H54 (cell line): ENCODE data around the gene DEUP1.
"Not testable (repeated sequence)": the region's sequence is repeated elsewhere in the genome, so short reads cannot be mapped to it uniquely, and the experiment has no call there.

Source experiments
- DNase-seq: peaks from one replicate; pipeline ENCODE4 v3.0.0; 2011; ENCODE audit warnings: low spot score, mixed read lengths; ENCODE audit not compliant: insufficient read length
- FAIRE-seq: peaks from 3 replicates; lab custom pipeline; 2011; peaks lifted over from hg19 to GRCh38; lab: Jason Lieb, UNC
- POLR2A ChIP-seq: IDR thresholded peaks from 2 replicates; pipeline ENCODE4 v1.6.1; 2011; ENCODE audit warnings: low read depth, mild to moderate bottlenecking, low read length

DEUP1 gene

GRCh38 chr11:93396316-93396715 is 65.8 kb downstream of the DEUP1 start:
- DNase-seq (no peak), FAIRE-seq (no peak)
- no peak for TF ChIP-seq POLR2A

GRCh38 chr11:93403930-93404329 is 73.4 kb downstream of the DEUP1 start:
- FAIRE-seq = no peak
- no peak for DNase-seq
- no peak for TF ChIP-seq POLR2A

- FAIRE-seq = no peak
- no peak for DNase-seq
- no peak for TF ChIP-seq POLR2A
Measured at GRCh38 chr11:93407777-93408401, 77.3 kb downstream of the DEUP1 start.

GRCh38 chr11:93410441-93410840 is 79.9 kb downstream of the DEUP1 start:
- FAIRE-seq = no peak

DNA sequence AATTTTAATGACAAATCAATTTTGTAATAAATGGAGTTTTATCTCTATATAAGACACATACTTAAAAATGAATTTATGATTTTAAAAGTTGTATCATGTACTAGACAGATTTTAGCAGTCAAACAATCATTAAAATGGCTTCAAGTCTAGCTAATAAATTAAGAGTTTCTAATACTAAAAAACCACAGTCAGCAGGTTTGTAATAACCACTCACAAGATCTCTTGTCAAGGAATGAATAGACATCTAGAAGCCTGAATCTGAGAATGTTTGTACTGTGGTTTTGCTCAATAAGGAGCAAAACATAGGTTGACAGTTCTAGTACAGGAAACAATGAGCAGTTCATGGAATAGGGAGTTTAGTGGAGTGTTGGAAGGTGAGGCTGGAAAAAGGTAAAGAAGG is 81.2 kb downstream of the DEUP1 start:
- FAIRE-seq (no peak), DNase-seq (no peak)
- TF ChIP-seq POLR2A = no peak

More at GRCh38 chr11:93410441-93410840, 79.9 kb downstream of the DEUP1 start:
- TF ChIP-seq POLR2A = no peak
- no peak for DNase-seq

DNA sequence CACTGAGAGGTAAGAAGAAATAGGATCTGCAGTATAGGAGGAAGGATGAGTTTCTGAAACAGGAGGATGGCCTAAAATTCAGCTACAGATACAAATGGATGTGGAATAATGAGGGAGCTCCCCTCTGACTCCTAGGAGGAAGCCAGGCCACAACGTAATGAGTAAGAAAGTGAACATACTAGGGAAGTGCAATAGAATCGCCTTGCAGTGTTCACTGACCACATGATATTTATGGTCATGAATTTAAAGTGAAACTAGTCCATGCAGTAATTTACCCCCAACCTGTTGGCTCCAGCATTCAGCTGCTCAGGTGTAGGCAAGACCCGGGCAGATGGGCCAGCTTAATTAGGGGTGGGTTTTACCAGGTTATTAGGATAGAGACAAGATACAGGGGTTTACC is 101.7 kb downstream of the DEUP1 start:
- FAIRE-seq = no peak
- no peak for TF ChIP-seq POLR2A

DNA sequence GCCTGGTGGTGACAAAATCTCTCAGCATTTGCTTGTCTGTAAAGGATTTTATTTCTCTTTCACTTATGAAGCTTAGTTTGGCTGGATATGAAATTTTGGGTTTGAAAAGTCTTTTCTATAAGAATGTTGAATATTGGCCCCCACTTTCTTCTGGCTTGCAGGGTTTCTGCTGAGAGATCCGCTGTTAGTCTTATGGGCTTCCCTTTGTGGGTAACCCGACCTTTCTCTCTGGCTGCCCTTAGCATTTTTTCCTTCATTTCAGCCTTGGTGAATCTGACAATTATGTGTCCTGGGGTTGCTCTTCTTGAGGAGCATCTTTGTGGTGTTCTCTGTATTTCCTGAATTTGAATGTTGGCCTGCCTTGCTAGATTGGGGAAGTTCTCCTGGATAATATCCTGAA is 112.7 kb downstream of the DEUP1 start:
- not testable (repeated sequence) for FAIRE-seq, DNase-seq

More for the DNA sequence above, 101.7 kb downstream of the DEUP1 start:
- no peak for DNase-seq

DNA sequence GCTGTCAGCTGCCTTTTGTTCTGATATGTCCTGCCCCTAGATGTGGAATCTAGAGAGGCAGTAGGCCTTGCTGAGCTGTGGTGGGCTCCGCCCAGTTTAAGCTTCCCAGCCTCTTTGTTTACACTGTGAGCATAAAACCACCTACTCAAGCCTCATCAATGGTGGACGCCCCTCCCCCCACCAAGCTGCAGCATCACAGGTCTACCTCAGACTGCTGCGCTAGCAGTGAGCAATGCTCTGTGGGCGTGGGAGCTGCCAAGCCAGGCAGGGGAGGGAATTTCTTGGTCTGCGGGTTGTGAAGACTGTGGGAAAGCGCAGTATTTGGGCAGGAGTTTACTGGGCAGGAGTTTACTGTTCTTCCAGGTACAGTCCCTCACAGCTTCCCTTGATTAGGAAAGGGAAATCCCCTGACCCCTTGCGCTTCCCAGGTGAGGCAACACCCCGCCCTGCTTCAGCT is 114.1 kb downstream of the DEUP1 start:
- DNase-seq (no peak), FAIRE-seq (no peak)
- TF ChIP-seq POLR2A = no peak

- no peak for TF ChIP-seq POLR2A
- no peak for DNase-seq
- FAIRE-seq = no peak
Measured at GRCh38 chr11:93458286-93458685, 127.7 kb downstream of the DEUP1 start.

DNA sequence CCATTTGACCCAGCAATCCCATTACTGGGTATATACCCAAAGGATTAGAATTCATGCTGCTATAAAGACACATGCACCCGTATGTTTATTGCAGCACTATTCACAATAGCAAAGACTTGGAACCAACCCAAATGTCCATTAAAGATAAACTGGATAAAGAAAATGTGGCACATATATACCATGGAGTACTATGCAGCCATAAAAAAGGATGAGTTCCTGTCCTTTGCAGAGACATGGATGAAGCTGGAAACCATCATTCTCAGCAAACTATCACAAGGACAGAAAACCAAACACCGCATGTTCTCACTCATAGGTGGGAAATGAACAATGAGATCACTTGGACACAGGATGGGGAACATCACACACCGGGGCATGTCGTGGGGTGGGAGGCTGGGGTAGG is 133.1 kb downstream of the DEUP1 start:
- FAIRE-seq, DNase-seq: not testable (repeated sequence)

DNA sequence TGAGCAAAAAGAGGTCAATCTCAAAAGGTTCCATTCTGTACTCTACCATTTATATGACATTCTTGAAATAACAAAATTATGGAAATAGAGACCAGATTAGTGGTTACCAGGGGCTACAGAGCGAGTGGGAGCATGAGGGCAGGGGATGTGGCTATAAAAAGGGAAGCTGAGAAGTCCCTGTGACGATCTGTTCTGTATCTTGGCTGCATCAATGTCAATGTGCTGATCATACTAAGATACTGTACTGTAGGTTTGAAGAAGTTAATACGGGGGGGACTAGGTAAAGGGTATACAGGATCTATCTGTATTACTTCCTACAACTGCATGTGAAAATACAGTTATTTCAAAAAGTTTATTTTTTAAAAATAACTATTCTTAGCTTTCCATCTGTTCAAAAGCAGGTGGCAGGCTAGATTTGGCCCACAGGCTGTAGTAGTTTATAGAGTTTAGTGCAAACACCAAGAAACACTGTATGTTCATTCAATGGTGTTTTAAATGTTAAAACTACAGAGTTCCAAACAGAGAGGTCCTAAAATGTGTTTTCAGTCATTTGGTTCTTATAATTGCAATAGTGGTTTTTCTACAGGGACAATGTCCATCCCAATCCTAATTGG is 134.5 kb downstream of the DEUP1 start:
- DNase-seq = no peak
- TF ChIP-seq POLR2A = no peak
- FAIRE-seq = no peak

DNA sequence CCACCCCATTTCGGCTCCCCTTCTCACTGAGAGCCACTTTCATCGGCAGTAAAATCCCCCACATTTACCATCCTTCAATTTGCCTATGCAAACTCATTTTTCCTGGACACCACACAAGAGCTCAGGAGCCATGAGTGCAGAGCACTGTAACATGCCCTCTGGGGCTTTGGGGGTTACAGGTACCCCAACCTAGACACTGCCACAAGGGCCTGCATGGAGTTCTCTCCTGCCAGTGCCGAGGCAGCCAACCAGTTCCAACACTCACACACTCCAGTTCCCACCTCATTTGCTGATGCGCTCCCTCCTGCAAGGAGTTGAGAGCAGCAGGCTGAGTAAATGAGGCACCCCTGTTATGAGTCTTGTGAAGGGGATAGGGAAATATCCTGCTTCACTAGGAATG is 136.5 kb downstream of the DEUP1 start:
- DNase-seq (no peak), FAIRE-seq (no peak)
- TF ChIP-seq POLR2A = no peak

DNA sequence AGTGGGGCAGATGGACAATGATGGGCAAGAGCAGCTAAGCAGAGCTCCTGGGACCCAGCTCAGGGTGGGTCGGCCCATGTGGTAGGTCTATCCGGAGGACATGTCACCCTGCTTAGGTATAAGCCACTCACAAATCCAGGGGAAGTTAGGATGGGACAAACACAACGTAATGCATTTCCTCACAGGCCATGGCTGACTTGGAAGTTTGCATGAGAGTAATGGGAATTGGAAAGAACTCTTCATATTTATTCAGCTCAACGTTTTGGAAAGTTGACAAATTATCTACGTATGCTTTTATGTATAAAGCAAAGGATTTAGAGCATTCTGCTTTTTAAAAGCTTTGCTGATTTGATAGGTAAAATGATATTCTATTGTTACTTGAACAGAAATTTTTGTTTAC is 137.7 kb downstream of the DEUP1 start:
- FAIRE-seq = no peak
- DNase-seq = no peak

DNA sequence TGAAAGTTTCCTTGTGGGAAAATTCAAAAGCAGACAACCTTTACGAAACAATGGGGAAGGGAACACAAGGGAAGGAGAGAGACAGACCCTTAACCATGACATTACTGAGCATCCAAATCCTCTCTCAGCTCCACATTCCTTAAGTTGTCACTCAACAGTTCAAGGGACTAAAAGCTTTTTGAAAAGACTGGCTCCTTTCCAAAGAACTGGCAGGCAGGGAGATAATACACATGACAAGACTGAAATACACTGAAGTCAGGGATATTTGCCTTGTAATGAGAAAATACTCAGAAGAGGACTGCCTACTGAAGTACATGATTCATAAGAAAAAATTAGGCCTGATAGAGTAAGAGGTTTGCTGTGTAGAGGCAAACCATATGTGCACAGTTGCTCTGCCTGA is 143.6 kb downstream of the DEUP1 start:
- DNase-seq = no peak
- no peak for FAIRE-seq
- TF ChIP-seq POLR2A = no peak

More for the DNA sequence above, 137.7 kb downstream of the DEUP1 start:
- no peak for TF ChIP-seq POLR2A

GRCh38 chr11:93476796-93477195 is 146.3 kb downstream of the DEUP1 start:
- FAIRE-seq = no peak
- TF ChIP-seq POLR2A = no peak
- DNase-seq = no peak

GRCh38 chr11:93477684-93478234 is 147.2 kb downstream of the DEUP1 start:
- FAIRE-seq (no peak), DNase-seq (no peak)
- no peak for TF ChIP-seq POLR2A
